Gastrocnemius medialis (tissue), 4 donors: Measurements from ENCODE around the gene LY9. TPM values are rescaled to one million over a fixed set of nuclear protein-coding genes. Genes with fewer than 3 reads are reported as not detected.

ENCODE experiments used
- ATAC-seq, 2 donors: fragments of 150-250 bp; one replicate each; pipeline ENCODE4 v1.9.1; 2016
- DNase-seq, 2 donors: peaks; one replicate each; pipeline ENCODE4 v3.0.0-alpha.2; 2019
- H3K27ac ChIP-seq, 4 donors: fragments of 200-600 bp; sonication (generic); 1 replicate in 1 of 4; 2 replicates in 3 of 4; pipeline ENCODE4 v1.5.1; 2016 to 2018; ENCODE audit warnings: mild to moderate bottlenecking in 2 of 4, moderate library complexity in 1 of 4
- H3K27me3 ChIP-seq, 3 donors: fragments of 200-600 bp; sonication (generic) in 2 of 3; 1 replicate in 1 of 3; 2 replicates in 2 of 3; pipeline versions ENCODE4 v1.5.1 to v1.6.0; 2016 to 2019; ENCODE audit warnings: mild to moderate bottlenecking in 1 of 3, moderate library complexity in 1 of 3
- H3K36me3 ChIP-seq, 2 donors: fragments of 200-600 bp; sonication (generic) in 1 of 2; one replicate each; pipeline ENCODE4 v1.5.1; 2017 to 2018
- H3K4me1 ChIP-seq, 2 donors: fragments of 200-600 bp; sonication (generic) in 1 of 2; one replicate each; pipeline ENCODE4 v1.5.1; 2016 to 2017; ENCODE audit warnings: mild to moderate bottlenecking in 2 of 2
- H3K4me3 ChIP-seq, 4 donors: fragments of 200-600 bp; sonication (generic) in 3 of 4; 1 replicate in 1 of 4; 2 replicates in 3 of 4; pipeline ENCODE4 v1.5.1; 2016 to 2019; ENCODE audit warnings: mild to moderate bottlenecking in 2 of 4
- H3K9me3 ChIP-seq, 3 donors: fragments of 200-600 bp; sonication (generic) in 2 of 3; 1 replicate in 1 of 3; 2 replicates in 2 of 3; pipeline ENCODE4 v1.5.1; 2016 to 2019
- CTCF ChIP-seq, 5 experiments: fragments of 450-650 bp in 3 of 5; fragments of 200-600 bp in 2 of 5; sonication (generic) in 2 of 5; IDR thresholded peaks in 4 of 5; conservative IDR thresholded peaks in 1 of 5; 1 replicate in 4 of 5; 2 replicates in 1 of 5; pipeline ENCODE4 v1.5.1; 2016 to 2019; ENCODE audit warnings: antibody characterized with exemption in 5 of 5, mild to moderate bottlenecking in 3 of 5, moderate library complexity in 3 of 5
- POLR2A ChIP-seq, 2 donors: fragments of 450-650 bp; IDR thresholded peaks; one replicate each; pipeline ENCODE4 v1.6.1; 2017; ENCODE audit warnings: antibody characterized with exemption in 2 of 2, mild to moderate bottlenecking in 2 of 2, moderate library complexity in 2 of 2
- in situ Hi-C, 4 donors: fragments of 200-750 bp; cut with MboI; loops; one replicate each; pipeline versions ENCODE4 v1.15.0 to v1.8.0; 2017; ENCODE audit warnings: low sequenced_read_pairs in 4 of 4
- intact Hi-C: fragments of 100-400 bp; cut with DNase I; formaldehyde crosslinking; loops from one replicate; pipeline ENCODE4 v1.15.1; 2023; ENCODE audit warnings: low total_unique reads
- total RNA-seq, 4 donors: library from RNA; depleted of rRNA; stranded (reverse); fragments of >200 nt; gene quantifications; one replicate each; pipeline versions ENCODE4 v1.1.0 to v1.2.3, GENCODE V29; 2016

Gene LY9
- total RNA-seq, 4 donors from 2014 or later, result not detected

- ATAC-seq (no peak), DNase-seq (peak in 1 of 2 donors; percentile 18)
- Histone ChIP-seq H3K27me3 (no peaks in the 10 kb centered on the region), H3K4me3 (no peak within 1 kb of the TSS), H3K4me1 (no peaks in the 10 kb centered on the region), H3K9me3 (no peaks in the 10 kb centered on the region), H3K36me3 (no peaks in the 10 kb centered on the region), H3K27ac (no peak within 1 kb of the TSS)
- TF ChIP-seq CTCF (IDR thresholded peaks at IDR 0.05 in 4 of 5, conservative IDR thresholded peaks at IDR 0.05 in 1 of 5) (no peak), POLR2A (IDR thresholded peaks at IDR 0.05) (no peak)
- in situ Hi-C loops (no loop called here), intact Hi-C loops (no loop called here)
These were observed 66.5 kb downstream of the LY9 start, which contains the start of gene CD244 for GRCh38 chr1:160862203-160863060. TSS of gene CD244 (minus strand) at chr1:160862887. CDS start at chr1:160862677, 210 bp downstream.

- TF ChIP-seq CTCF (IDR thresholded peaks at IDR 0.05 in 4 of 5, conservative IDR thresholded peaks at IDR 0.05 in 1 of 5) (no peak), POLR2A (IDR thresholded peaks at IDR 0.05) (no peak)
- Histone ChIP-seq H3K9me3 (no peaks in the 10 kb centered on the region), H3K27ac (no peak overlapping the region), H3K4me3 (no peak overlapping the region), H3K4me1 (no peaks in the 10 kb centered on the region), H3K36me3 (no peaks in the 10 kb centered on the region), H3K27me3 (no peaks in the 10 kb centered on the region)
- intact Hi-C loops (no loop called here), in situ Hi-C loops (no loop called here)
- no peak for DNase-seq
- peak in 1 of 2 donors; percentile 16 for ATAC-seq
These were observed 67.2 kb downstream of the LY9 start for GRCh38 chr1:160863061-160863773.

GRCh38 chr1:160863774-160864131, 67.8 kb downstream of the LY9 start:
- TF ChIP-seq POLR2A (IDR thresholded peaks at IDR 0.05), result no peak
- TF ChIP-seq CTCF (IDR thresholded peaks at IDR 0.05 in 4 of 5, conservative IDR thresholded peaks at IDR 0.05 in 1 of 5), result no peak
- Histone ChIP-seq H3K4me3 (no peak overlapping the region), H3K36me3 (no peaks in the 10 kb centered on the region), H3K27me3 (no peaks in the 10 kb centered on the region), H3K4me1 (no peaks in the 10 kb centered on the region), H3K27ac (no peak overlapping the region), H3K9me3 (no peaks in the 10 kb centered on the region)
- in situ Hi-C loops, result no loop called here
- DNase-seq (peak; percentile 14 to 17), ATAC-seq (no peak)
- intact Hi-C loops, result no loop called here

- TF ChIP-seq CTCF (IDR thresholded peaks at IDR 0.05 in 4 of 5, conservative IDR thresholded peaks at IDR 0.05 in 1 of 5), result no peak
- no peak for TF ChIP-seq POLR2A (IDR thresholded peaks at IDR 0.05)
- H3K36me3 ChIP-seq, result no peaks in the 10 kb centered on the region
- ATAC-seq, result no peak
- no peaks in the 10 kb centered on the region for H3K9me3 ChIP-seq
- no peaks in the 10 kb centered on the region for H3K4me1 ChIP-seq
- no peaks in the 10 kb centered on the region for H3K27me3 ChIP-seq
- intact Hi-C loops (no loop called here), in situ Hi-C loops (no loop called here)
- H3K27ac ChIP-seq, result no peak overlapping the region
- no peak overlapping the region for H3K4me3 ChIP-seq
- no peak for DNase-seq
These were observed 68.2 kb downstream of the LY9 start for GRCh38 chr1:160864173-160864572.
